ENCODE data around the gene SNN. TPM values are rescaled to one million over a fixed set of nuclear protein-coding genes. Genes with fewer than 3 reads are reported as not detected.

The SNN gene
- total RNA-seq = 27.9 TPM

DNA sequence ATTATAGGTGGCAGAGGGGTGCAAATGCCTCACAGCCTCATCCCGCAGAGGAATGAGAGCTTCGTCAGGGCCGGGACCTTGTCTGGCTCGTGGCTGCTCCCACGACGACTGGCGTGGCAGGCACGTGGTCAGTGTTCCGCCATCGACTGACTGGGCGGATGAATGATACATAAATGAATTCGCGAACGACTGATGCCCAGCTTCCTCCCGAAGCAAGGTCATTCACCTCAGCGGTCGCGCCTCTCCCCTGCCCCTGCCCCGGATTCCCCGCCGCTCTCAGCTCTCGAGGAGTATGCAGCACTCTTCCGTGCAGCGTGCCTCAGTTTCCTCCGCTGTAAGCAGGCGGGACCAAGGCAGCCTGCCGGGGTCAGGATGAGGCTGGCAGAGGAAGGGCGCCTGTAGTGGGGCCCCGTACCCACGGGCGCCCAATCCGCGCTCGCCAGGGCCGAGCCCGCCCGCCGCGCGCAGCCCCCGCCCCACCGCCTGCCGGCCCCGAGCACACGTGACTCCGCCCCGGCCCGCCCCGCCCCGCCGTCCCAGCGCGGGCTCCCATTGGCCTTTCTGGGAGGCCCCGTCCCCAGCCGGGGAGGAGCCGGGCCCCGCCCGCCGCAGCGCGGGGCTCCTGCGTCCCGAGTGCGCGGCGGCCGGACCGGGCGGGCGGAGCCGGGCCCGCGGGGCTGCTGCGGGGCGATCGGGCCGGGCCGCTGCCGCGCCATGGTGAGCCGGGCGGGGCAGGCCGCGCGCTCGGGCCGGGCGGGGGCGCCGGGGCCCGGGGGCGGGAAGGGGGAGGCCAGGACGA lies at the start of gene SNN:
TSS of gene SNN (plus strand) at position 632 of the 799 bp plus-strand sequence. CDS start 7,605 bp downstream, outside the sequence.
- peak; percentile 95 for DNase-seq

DNA sequence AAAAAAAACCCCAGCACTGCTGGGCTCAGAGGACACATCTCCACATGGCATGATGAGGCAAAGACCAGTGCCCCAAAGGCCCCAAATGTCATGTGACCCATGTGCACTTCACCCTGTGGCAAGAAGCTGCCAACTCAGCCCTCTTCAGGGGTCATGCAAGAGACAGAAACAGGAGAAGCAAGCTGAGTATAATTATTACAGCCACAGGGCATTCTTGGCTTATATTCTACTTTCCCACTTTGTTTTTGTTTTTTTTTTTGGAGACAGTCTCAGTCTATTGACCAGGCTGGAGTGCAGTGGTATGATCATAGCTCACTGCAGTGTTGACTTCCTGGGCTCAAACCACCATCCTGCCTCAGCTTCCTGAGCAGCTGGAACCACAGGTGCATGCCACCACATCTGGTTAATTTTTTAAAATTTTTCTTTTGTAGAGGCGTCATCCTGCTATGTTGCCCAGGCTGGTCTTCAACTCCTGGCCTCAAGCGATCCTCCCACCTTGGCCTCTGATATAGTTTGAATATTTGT lies 48.9 kb upstream of the SNN start:
- no peak for DNase-seq

DNA sequence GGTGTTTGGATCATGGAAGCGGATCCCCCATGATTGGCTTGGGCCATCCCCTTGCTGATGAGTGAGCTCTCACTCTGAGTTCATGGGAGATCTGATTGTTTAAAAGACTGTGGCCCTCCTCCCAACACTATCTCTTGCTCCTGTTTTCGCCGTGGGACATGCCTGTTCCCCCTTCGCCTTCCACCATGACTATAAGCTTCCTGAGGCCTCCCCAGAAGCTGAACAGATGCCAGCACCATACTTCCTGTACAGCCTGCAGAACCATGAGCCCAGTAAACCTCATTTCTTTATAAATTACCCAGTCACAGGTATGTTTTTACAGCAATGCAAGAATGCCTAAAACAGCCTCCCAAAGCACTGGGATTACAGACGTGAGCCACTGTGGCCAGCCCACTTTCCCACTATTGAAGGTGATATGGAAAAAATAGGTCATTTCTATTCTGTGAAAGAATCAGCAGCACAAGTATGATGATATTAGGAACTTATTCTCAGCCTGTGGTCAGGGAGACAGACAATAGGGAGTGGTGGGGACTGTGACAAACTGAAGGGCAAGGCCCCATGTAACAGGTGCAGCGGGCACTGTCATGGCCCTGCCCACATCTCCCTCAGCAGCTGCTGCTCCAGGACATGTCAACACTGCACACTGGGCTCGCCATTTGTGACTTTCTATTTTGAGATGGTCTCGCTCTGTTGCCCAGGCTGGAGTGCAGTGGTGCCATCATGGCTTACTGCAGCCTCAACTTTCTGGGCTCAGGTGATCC lies 47.8 kb upstream of the SNN start:
- DNase-seq = no peak

DNA sequence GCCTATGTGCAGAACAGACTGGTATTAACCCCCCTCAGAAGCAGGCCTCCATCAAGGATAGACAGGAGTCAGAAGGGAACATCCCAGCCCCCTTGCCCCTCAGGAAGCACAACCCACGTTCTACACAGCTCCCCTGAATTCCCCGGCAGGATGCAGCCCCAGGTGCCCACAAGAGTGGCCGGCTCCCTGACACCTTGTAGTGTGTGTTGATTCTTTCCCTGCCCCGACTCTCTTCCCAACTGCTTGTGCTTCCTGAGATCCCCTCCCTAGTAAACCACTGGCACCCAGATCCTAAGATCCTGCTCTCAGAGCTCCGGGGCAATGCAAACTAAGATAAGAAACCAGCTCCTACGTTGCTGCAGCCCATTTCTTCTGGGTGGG lies 46.7 kb upstream of the SNN start:
- no peak for DNase-seq

DNA sequence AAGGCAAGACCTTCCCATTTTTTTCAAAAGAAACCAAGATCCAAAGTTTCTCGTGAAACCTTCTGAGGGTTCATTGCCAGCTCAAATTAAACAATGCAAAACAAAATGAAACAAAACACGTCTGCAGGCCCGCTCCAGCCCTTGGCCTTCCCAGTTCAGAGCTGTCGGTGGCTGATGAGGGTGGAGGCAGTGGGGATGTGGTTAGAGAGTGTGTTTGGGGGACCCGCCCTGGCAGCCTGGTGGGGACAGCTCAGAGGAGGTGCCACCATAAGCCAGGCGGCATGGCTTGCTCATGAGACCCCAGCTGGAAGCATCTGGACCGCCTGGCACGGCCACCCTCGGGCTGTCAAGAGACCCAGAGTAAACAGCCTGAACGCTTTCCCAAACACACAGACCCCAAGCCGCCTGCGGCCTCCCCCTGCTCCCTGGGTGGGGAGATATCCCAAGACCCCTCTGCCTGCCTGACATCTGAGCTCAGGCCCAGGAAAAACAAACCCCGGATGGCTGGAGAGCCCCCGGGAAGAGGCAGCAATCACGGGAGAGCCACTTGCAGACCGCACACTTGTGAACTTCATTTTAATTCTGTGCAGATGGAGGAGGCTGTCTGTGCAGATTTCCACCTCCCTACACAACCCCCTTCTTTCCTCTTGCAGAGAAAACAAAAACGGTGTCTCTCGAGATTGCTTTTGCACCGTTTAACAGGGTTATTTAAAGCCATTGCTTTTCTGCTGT lies 46.2 kb upstream of the SNN start:
- peak; percentile 90 for DNase-seq

DNA sequence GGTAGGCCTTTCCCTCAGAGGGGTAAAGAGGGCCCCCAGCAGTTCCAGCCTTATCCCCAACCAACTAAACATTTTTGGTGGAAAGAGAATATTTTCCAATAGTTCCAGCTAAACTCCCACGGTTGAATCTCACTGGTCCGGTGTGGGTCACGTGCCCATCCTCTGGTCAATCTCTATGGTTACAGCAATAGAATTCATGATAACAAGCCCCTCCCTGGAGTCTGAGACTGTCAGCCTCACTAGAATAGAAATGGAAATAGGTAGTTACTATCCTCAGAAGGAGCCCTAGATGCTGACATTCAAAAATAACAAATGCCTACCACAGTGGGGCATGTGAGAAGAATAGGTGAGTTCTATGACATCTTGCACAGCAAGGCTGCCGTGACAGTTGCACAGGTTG lies 44.0 kb upstream of the SNN start:
- DNase-seq = no peak

DNA sequence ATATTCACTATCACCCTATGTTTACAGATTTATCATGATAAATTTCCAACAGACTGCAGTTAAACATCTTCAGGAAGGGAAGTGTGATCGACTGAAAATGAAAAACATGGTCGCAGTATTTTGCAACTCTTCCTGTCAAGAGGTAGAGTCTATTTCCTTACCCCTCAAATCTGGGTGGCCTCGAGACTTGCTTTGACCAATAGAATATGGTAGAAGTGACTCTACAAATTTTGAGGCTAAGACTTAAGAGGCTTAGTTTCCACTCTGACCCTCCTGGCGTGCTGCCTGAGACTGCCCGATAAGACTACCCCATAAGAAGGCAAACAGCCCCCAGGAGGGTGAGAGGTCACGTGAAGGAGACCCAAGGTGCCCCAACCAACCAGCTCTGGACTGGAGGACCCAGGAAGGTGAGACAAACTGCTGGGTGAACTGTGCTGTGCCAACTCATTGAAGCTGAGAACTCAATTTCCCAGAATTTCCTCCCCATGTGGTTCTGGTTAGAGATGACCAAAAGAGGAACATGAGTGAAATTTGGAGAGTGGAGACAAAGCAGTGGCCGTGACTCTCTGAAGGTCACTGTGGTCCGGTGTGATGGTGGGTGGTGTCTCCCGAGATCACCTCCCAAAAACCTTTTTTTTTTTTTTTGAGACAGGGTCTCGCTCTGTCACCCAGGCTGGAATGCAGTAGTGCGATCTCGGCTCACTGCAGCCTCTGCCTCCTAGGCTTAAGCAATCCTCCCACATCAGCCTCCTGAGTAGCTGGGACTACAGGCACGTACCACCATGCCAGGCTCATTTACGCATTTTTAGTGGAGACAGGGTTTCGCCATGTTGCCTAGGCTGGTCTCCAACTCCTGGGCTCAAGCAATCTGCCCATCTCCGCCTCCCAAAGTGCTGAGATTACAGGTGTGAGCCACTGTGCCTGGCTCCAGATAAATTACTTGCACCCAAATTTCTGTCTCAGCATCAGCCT lies 43.3 kb upstream of the SNN start:
- DNase-seq = no peak

DNA sequence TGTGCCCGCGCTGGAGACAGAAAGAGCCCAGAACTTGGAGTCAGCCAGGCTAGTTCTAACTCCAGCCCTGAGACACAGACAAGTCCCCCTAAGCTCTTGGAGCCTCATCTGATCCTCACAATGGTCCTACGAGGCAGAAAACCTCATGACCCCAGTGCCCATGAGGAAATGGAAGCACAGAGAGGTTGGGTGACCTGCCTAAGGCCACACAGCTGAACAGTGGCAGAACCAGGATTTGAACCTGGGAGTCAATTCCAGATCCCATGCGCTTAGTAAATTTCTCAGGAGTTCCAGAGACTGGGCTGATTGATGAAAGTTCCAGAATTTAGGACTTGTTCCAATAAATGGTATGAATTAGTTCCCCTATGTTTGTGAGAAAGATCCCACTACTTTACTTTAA lies 42.5 kb upstream of the SNN start:
- no peak for DNase-seq

DNA sequence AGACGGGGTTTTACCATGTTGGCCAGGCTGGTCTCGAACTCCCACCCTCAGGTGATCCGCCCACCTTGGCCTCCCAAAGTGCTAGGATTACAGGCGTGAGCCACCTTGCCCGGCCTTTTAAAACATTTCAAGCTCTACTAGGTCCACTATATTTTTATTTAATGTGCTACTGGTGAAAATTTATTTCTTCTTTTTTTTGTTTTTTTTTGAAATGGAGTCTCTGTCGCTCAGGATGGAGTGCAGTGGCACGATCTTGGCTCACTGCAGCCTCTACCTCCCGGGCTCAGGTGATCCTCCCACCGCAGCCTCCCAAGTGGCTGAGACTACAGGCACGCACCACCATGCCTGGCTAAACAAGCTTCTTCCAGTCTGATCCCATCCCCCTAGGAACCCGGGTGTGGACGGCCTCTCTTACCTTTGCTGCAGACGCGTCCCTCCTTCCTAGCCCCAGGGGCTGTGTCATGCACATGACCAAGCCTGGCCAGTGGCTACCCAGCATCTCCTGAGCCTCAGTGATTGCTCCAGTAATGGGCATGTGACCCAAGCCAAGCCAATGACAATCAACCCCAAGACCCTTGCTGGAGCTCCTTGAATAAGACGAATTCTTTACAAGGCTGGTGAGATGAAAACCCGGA lies 41.5 kb upstream of the SNN start:
- no peak for DNase-seq

DNA sequence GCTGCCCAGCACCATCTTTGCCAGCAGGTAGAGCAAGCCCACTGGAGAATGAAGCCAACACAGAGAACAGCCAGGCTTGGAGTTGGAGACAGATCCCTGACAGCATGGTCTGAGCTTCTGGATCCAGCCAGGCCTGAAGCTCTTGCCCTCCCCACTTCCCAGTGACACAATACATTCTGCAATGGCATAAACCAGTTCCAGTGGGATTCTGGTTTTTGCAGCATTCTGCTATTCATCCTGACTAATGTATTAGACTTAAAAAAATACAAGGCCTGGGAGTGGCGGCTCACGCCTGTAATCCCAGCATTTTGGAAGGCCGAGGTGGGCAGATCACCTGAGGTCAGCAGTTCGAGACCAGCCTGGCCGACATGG lies 41.0 kb upstream of the SNN start:
- DNase-seq = no peak

DNA sequence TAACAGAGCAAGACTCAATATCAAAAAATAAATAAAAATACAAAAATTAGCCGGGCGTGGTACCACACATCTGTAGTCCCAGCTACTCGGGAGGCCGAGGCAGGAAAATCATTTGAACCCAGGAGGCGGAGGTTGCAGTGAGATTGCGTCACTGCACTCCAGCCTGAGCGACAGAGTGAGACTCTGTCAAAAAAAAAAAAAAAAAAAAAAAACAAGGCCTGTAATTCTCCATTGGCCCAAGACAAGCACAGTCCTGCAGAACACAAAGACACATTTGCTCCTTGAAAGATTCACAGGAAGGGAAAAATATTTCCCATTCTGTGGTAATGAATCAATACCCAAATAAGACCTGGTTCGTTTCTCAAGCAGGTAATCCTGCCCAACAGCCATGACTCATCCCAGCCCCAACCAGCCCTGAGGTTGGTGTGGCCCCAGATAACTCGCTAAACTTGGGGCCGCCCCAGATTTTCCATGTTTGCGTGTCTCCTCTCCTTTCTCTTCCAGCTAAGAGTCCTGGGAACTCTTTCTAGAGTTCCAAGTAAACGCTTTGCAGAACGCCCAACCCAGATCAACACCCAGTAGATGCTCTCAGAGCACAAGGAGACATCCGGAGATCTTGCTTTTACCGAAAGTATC lies 40.3 kb upstream of the SNN start:
- no peak for DNase-seq

DNA sequence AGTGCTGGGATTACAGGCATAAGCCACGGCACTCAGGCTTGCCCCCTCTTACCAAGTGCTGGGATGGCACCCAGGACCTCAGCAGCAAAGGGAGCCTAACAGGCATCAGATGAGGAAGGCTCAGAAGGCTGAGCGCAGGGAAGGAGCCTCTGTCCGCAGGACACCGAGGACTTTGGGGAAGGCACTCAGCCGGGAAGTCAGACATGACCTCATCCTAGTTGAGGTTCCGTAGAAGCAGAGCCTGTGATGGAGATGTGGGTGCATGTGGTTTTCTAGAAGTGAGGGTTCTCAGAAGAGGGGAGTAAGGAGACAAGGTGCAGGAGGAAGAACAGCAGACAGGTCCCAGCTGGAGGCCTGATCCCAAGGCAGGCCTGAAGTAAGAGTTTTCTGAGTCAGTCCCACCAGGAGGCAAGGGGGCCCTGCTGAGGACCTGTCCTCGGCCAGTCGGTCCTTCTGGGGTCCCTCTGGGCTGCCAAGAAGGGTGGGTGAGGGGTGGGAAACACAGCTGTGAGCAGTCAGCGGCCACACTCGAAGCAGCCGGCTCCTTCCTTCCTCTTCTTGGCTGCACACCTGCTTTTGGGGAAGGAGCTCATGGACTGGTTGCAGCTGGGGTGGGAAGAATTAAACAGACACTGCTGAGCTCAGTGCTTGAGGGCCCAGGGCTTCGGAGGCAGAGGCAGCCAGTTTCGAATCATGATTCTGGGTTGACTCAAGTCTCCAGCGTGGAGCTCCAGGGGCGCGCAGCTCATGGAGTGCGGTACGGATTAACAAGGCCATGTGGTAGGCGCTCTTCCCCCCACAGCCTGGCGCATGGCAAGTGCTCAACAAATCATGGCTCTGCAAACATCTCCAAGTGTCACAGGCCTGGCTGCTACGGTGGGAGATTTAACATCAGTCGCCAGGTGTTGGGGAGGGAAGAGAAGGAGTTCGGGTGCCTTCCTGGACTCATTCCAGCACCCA lies 38.9 kb upstream of the SNN start:
- DNase-seq = peak; percentile 85

DNA sequence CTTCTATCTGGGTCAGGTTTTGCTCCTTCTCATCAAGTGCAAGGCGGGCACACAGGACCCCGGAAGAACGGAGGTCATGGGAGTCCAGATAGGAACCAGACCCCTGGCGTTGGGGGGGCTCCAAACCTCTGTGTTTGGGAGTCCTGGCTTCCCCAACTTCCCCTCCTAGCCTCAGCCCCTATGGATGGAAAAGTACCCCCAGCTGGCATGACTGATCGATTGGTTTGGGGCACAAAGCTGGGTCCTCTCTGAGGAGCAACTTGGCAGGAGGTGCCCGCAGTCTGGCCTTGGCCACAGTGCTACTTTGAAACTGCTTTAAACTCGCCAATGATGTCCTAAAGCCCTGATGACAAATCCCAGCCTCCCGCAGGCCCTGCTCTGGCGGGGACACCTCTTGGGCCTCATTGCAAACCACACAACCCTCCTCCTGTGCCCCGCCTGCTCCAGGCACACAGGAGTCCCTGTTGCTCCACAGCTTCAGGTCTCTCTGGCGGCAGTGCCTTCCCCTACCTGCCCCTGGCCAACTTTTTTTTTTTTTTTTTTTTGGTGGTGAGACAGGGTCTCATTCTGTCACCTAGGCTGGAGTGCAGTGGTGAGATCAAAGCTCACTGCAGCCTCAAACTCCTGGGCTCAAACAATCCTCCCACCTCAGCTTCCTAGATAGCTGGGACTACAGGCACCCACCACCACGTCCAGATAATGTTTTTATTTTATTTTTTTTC lies 38.0 kb upstream of the SNN start:
- DNase-seq = peak; percentile 84

DNA sequence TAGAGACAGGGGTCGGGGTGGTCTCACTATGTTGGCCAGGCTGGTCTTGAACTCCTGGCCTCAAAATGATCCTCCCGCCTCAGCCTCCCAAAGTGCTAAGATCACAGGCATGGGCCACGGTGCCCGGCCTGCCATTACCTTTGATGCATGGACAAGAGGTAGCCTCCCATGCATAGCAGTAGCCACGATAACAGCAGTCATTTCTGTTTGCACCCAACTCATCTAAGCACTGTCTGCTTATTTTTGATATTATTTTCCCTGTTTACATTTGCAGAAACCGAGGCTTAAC lies 37.5 kb upstream of the SNN start:
- no peak for DNase-seq

DNA sequence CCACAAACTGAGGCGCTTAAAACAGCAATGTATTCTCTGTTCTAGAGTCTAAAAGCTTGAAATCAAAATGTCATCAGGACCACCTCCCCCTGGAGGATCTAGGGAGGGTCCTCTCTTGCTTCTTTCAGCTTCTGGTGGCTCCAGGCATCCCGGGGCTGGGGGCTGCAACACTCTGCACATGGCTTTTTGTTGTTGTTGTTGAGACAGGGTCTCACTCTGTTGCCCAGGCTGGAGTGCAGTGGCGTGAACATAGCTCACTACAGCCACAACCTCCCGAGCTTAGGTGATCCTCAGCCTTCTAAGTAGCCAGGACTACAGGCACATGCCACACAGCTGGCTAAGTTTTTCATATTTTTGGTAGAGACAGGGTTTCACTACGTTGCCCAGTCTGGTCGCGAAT lies 37.0 kb upstream of the SNN start:
- DNase-seq = no peak

DNA sequence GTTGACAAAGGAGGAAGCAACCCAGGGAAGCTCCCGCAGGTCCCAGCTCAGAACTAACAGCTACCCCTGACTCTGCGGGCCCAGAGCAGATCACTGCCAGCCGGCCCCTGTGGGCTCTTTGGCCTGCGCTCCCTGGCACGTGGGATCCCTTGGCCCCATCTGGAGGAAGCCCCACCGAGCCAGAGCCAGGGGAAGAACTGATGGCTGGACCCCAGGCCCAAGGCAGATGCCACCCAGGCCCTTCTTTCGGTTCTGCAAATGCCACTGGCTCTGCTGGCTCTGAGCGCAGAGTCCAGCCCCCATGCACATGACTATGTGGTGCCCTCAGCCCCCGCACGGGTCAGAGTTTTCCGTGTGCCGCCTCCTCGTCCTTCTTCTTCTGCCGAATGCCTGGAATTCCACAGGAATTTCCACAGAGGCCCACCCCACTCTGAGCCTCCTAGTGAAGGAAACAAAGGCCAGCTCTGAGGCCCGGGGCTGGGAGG lies 35.8 kb upstream of the SNN start:
- DNase-seq = peak; percentile 74

DNA sequence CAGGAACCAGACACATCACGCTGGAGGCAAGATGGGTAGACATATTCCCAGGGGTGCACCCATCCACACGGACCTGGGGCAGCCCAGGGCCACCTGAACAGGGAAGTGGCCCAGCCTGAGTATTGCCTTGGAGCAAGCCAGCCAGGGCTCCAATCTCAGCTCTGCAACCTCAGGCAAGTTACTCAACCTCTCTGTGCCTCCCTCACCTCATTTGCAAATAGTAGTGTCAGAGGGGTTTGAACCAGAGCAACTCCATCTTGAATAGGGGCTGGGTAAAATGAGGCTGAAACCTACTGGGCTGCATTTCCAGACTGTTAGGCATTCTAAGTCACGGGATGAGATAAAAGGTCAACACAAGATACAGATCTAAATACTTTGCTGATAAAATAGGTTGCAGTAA lies 35.1 kb upstream of the SNN start:
- DNase-seq = no peak

DNA sequence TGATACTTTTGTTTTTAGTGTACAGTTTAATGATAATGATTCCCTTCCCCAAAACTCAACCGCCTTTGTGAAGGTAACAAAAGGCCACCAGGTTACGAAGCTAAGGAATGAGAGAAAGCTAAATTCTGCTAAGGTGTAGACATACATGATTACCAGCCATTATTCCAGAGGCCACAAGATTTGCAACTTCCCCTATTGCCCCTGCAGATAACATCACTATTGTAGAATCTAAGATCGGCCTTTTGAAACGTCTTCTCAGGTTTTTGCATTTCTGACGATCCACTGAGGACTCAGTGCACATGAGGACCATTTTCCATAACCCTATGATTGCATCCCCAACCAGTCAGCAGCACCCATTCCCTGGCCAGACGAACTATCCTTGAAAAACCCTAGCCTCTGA lies 33.9 kb upstream of the SNN start:
- DNase-seq = no peak

DNA sequence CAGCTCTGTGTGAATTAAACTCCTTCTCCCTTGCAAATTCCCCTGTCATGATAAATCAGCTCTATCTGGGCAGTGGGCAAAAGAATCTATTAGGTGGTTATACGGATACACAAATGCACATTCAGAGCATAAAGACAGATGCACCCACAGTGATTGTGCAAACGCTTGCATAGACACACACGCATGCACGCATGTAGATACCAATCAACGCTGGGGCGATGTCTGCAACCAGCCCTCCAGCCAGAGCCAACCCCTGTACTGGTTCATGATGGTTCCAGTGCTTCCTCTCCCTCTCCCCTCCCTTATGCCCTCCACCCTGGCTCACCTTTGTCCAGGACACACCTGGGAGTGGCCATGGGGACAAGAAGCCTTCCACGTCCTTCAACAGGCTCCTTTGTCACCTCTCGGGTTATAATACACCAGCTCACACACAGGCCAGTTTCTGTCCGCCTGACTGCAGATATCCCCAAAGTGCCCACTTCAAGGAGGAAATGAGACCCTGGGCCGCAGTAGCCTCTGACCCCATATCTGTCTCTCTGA lies 33.1 kb upstream of the SNN start:
- no peak for DNase-seq

All from tongue (tissue), 2 donors.